Activated T-cell treated with anti-CD3 and anti-CD28 coated beads, Interleukin-2, amount 50 U/mL, for 24 hours (primary cell): Measurements from ENCODE around the gene CHAD.

Experiments used
- DNase-seq: peaks from one replicate; pipeline ENCODE4 v3.0.0-alpha.2; 2020
- H3K27ac Mint-ChIP-seq: 2 replicates; pipeline ENCODE4 v1.8.0; 2020; ENCODE audit warnings: mild to moderate bottlenecking, mixed read lengths
- H3K27me3 Mint-ChIP-seq: 2 replicates; pipeline ENCODE4 v1.8.0; 2020; ENCODE audit warnings: mixed read lengths
- H3K36me3 Mint-ChIP-seq: 2 replicates; pipeline ENCODE4 v1.8.0; 2020; ENCODE audit warnings: low read depth, mixed read lengths
- H3K4me1 Mint-ChIP-seq: 2 replicates; pipeline ENCODE4 v1.8.0; 2020; ENCODE audit warnings: low read depth, mixed read lengths
- H3K4me3 Mint-ChIP-seq: 2 replicates; pipeline ENCODE4 v1.8.0; 2020; ENCODE audit warnings: mild to moderate bottlenecking, moderate library complexity, mixed read lengths
- H3K9me3 Mint-ChIP-seq: 2 replicates; pipeline ENCODE4 v1.8.0; 2020; ENCODE audit warnings: mixed read lengths

The CHAD gene

DNA sequence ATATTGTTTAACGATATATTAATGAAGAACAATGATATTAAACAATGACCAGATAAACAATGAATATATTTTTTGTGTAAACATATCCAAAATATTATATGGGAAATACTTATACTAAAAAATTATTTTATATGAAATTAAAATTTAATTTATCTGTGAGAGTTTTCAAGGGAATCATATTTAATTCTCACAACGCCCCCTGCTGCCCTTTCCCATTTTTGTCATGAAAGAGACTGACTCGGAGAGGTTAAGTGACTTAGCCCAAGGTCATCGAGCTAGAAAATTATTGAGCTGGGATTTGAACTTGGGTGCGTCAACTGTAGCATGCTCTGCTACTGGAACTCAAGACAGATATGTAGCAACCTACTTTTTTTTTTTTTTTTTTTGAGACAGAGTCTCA is 32.4 kb upstream of the CHAD start:
- no peak for DNase-seq

GRCh38 chr17:50499721-50500120 is 31.0 kb upstream of the CHAD start:
- peaks cover 5% of the 10 kb centered on the region for H3K4me1 Mint-ChIP-seq
- H3K27ac Mint-ChIP-seq, result no peak overlapping the region
- H3K9me3 Mint-ChIP-seq, result no peaks in the 10 kb centered on the region
- peaks cover 3% of the 10 kb centered on the region for H3K27me3 Mint-ChIP-seq
- H3K4me3 Mint-ChIP-seq, result no peak overlapping the region
- DNase-seq, result no peak
- no peaks in the 10 kb centered on the region for H3K36me3 Mint-ChIP-seq

More for the DNA sequence above, 32.4 kb upstream of the CHAD start:
- peaks cover 5% of the 10 kb centered on the region for H3K4me1 Mint-ChIP-seq
- no peak overlapping the region for H3K4me3 Mint-ChIP-seq
- no peaks in the 10 kb centered on the region for H3K9me3 Mint-ChIP-seq
- no peak overlapping the region for H3K27ac Mint-ChIP-seq
- peaks cover 6% of the 10 kb centered on the region for H3K27me3 Mint-ChIP-seq
- no peaks in the 10 kb centered on the region for H3K36me3 Mint-ChIP-seq

DNA sequence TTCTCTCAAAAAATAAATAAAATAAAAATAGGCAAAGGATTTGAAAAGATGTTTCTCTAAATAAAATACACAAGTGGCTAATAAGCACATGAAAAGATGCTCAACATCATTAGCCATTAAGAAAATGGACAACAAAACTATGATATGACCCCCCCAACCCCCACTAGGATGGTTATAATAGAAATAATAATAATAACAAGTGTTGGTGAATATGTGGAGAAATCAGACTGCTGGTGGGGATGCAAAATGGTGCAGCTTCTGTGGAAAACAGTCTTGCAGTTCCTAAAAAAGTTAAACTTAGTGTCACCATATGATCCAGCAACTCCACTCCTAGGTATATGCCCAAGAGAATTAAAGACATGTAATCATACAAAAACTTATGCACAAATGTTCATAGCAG is 30.6 kb upstream of the CHAD start:
- H3K27ac Mint-ChIP-seq, result no peak overlapping the region
- H3K27me3 Mint-ChIP-seq, result peaks cover 3% of the 10 kb centered on the region
- no peaks in the 10 kb centered on the region for H3K36me3 Mint-ChIP-seq
- no peak overlapping the region for H3K4me3 Mint-ChIP-seq
- H3K9me3 Mint-ChIP-seq, result no peaks in the 10 kb centered on the region
- peaks cover 5% of the 10 kb centered on the region for H3K4me1 Mint-ChIP-seq
- DNase-seq, result no peak

GRCh38 chr17:50498021-50498874 is 29.6 kb upstream of the CHAD start:
- no peak for DNase-seq
- no peak overlapping the region for H3K27ac Mint-ChIP-seq
- H3K4me1 Mint-ChIP-seq, result no peaks in the 10 kb centered on the region

DNA sequence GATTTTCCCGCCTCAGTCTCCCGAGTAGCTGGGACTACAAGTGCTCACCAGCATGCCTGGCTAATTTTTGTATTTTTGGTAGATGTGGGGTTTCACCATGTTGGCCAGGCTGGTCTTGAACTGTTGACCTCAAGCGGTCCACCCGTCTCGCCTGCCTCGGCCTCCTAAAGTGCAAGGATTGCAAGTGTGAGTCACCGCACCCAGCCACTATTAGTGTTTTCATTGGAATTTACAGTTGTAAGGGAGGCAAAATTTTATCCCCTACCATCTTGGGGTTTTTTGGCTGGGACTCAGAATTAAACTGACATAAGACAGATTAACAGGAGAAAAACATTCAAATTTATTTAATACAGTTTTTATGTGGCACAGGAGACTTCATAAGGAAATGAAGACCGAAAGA is 27.2 kb upstream of the CHAD start:
- Mint-ChIP-seq H3K4me1 (no peaks in the 10 kb centered on the region), H3K27me3 (peaks cover 3% of the 10 kb centered on the region), H3K36me3 (no peaks in the 10 kb centered on the region), H3K27ac (no peak overlapping the region), H3K4me3 (no peak overlapping the region), H3K9me3 (no peaks in the 10 kb centered on the region)
- DNase-seq, result no peak

More at GRCh38 chr17:50498021-50498874, 29.6 kb upstream of the CHAD start:
- Mint-ChIP-seq H3K36me3 (no peaks in the 10 kb centered on the region), H3K9me3 (no peaks in the 10 kb centered on the region), H3K4me3 (no peak overlapping the region), H3K27me3 (peaks cover 3% of the 10 kb centered on the region)

GRCh38 chr17:50495217-50495823 is 26.6 kb upstream of the CHAD start:
- H3K9me3 Mint-ChIP-seq, result no peaks in the 10 kb centered on the region
- no peaks in the 10 kb centered on the region for H3K4me1 Mint-ChIP-seq
- H3K27me3 Mint-ChIP-seq, result peaks cover 3% of the 10 kb centered on the region
- DNase-seq, result no peak
- H3K36me3 Mint-ChIP-seq, result no peaks in the 10 kb centered on the region
- H3K27ac Mint-ChIP-seq, result no peak overlapping the region
- H3K4me3 Mint-ChIP-seq, result no peak overlapping the region

DNA sequence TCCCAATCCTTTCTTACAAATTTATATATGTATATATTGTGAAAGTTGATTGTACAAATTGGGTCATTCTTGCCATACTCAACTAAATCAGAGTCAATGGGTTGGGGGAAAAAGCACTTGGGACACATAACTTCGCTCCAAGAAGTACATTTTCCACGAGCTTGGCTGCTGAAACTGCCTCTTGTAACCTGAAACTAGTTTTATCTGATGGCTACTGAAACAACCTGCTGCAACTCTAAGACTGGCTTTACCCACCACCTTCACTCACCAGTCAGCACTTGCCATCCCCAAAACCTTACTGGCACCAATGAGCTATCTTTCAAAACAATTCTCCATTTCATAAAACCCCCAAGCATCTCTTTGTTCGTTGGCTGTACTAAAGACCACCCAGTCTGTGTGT is 25.1 kb upstream of the CHAD start:
- no peak overlapping the region for H3K4me3 Mint-ChIP-seq
- H3K27ac Mint-ChIP-seq, result no peak overlapping the region
- no peaks in the 10 kb centered on the region for H3K36me3 Mint-ChIP-seq
- peaks cover 3% of the 10 kb centered on the region for H3K27me3 Mint-ChIP-seq
- H3K9me3 Mint-ChIP-seq, result no peaks in the 10 kb centered on the region
- DNase-seq, result no peak
- no peaks in the 10 kb centered on the region for H3K4me1 Mint-ChIP-seq

DNA sequence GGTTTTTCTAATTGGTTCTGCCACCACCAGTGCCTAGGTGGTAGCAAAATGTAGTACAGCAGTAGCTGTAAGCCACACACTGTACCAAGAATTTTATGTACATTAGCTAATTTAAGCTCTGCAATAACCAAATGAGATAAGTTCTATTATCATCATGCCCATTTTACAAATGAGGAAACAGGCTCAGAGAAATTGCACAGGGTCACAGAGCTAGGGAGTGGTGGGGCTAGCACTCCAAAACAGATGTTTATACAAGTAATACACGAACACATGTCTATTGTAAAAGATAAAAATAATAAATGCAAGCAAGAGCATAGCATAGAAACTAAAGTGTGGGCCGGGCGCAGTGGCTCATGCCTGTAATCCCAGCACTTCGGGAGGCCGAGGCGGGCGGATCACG is 23.5 kb upstream of the CHAD start:
- no peak overlapping the region for H3K4me3 Mint-ChIP-seq
- H3K9me3 Mint-ChIP-seq, result no peaks in the 10 kb centered on the region
- H3K27me3 Mint-ChIP-seq, result peaks cover 3% of the 10 kb centered on the region
- H3K27ac Mint-ChIP-seq, result no peak overlapping the region
- peaks cover 8% of the 10 kb centered on the region for H3K36me3 Mint-ChIP-seq
- DNase-seq, result no peak
- H3K4me1 Mint-ChIP-seq, result peaks cover 10% of the 10 kb centered on the region

DNA sequence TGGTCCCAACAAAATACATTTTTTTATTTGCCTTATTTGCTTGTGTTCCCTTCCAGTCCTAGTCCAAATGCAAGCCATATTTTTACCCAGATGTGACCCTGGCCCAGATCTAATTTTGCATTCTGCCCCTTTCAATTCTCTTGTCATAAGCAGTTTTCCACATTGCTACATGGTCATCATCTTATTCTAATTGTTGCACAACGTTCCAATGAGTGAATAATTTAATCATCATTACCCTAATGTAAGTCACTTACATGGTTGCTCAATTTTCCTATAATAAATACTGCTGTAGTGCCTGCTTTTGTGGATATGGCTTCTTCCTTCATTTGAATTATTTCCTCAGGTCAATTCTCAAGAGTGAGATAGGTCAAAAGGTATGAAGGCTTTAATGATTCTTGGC is 22.8 kb upstream of the CHAD start:
- H3K4me3 Mint-ChIP-seq, result no peak overlapping the region
- peaks cover 11% of the 10 kb centered on the region for H3K36me3 Mint-ChIP-seq
- H3K27me3 Mint-ChIP-seq, result peaks cover 1% of the 10 kb centered on the region
- no peak overlapping the region for H3K27ac Mint-ChIP-seq
- peaks cover 12% of the 10 kb centered on the region for H3K4me1 Mint-ChIP-seq
- H3K9me3 Mint-ChIP-seq, result no peaks in the 10 kb centered on the region
- DNase-seq, result no peak

DNA sequence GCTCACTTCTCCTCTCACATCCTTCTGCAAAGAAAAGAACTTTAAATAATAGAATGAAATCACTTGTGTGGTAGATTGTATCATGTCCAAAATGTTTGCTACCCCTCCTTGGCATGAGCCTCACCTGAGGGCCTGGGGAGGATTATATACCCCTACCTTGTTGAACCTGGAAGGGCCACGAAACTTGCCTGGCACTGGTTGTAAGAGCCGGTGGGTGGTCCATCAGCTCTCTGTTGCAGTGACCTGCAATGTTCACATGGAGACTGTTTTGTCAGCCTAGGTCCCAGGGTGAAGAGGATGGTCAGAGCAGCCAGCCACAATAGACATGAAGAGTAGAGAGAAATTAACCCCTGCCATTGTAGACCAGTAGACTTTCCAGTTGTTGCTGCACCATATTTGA is 20.2 kb upstream of the CHAD start:
- Mint-ChIP-seq H3K36me3 (peaks cover 37% of the 10 kb centered on the region), H3K9me3 (no peaks in the 10 kb centered on the region), H3K4me3 (no peak overlapping the region), H3K4me1 (peaks cover 12% of the 10 kb centered on the region), H3K27me3 (no peaks in the 10 kb centered on the region), H3K27ac (no peak overlapping the region)
- DNase-seq, result no peak

DNA sequence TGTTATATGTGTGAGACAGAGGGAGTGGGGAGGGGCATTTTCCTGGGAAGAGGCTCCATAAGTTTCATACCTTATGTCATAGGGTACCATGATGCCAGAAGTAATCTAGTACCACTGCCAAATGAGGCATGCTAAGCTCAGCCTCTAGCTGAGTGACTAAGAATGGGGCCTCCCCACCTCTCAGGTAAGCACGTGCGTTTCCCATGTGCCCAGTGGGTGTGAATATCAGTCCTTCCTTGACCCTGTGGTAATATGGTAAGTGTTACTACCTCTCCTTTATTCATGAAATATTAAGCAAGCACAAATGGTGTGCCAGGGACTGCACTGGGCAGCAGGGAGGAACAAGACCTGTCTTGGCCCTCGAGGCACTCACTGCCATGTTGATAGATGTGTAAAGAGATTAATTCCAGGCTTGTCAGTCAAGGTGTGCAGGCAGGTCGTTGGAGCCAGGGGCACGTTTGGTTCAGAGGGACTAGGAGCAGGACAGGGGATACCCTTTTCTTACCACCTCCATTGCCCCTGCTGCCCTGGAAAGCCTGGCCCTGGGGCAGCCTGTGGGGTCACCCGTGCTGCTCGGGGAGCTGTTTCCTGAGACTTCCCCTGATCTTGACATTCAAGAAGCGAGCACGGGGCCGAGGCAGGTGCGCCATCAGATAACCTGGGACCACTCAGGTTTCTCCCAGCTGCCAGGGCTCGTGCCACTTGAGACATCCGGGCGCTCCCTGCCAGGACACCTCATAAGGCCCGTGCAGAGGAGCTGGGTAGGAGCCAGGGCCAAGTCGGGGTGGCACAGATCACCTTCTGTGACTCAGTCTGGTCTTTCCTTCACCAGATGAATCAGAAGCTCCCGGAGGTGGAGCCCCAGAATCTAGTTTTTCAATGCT is 18.8 kb upstream of the CHAD start:
- Mint-ChIP-seq H3K36me3 (peaks cover 52% of the 10 kb centered on the region), H3K27ac (peak overlapping the region; percentile 63), H3K4me3 (no peak overlapping the region), H3K4me1 (peaks cover 16% of the 10 kb centered on the region), H3K9me3 (no peaks in the 10 kb centered on the region), H3K27me3 (no peaks in the 10 kb centered on the region)
- no peak for DNase-seq

GRCh38 chr17:50484386-50485155 is 15.9 kb upstream of the CHAD start:
- Mint-ChIP-seq H3K4me1 (peaks cover 35% of the 10 kb centered on the region), H3K27ac (peak overlapping the region; percentile 59), H3K9me3 (no peaks in the 10 kb centered on the region), H3K4me3 (no peak overlapping the region), H3K27me3 (no peaks in the 10 kb centered on the region), H3K36me3 (peaks cover 77% of the 10 kb centered on the region)
- DNase-seq, result no peak

- Mint-ChIP-seq H3K27me3 (no peaks in the 10 kb centered on the region), H3K4me1 (peaks cover 40% of the 10 kb centered on the region), H3K27ac (peak overlapping the region; percentile 29), H3K4me3 (no peak overlapping the region), H3K9me3 (no peaks in the 10 kb centered on the region), H3K36me3 (peaks cover 84% of the 10 kb centered on the region)
- no peak for DNase-seq
Observed at GRCh38 chr17:50483266-50483665, 14.6 kb upstream of the CHAD start.

DNA sequence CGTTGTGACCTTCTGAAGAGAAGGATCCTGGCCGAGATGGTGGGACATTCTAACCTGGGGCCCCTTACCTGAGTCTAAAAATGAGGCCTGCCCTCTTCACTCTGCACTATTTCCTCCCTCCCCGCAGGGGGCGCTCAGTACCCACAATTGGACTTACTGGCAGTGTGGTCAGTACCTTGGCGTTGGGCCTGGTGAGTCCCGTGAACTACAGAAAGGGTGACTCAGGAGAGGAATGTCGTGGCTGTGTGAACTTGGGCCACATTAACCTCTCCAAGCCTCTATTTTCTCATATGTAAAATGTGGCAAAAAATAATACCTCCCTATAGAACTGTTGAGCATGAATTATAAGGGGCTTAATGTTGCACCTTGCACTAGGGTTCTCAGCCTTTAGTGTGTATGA is 13.8 kb upstream of the CHAD start:
- Mint-ChIP-seq H3K4me1 (peaks cover 36% of the 10 kb centered on the region), H3K9me3 (no peaks in the 10 kb centered on the region), H3K4me3 (no peak overlapping the region), H3K36me3 (peaks cover 79% of the 10 kb centered on the region), H3K27ac (peak overlapping the region; percentile 81), H3K27me3 (no peaks in the 10 kb centered on the region)
- peak; percentile 82 for DNase-seq
